ENCODE measurements around the gene FUT6.

DNA sequence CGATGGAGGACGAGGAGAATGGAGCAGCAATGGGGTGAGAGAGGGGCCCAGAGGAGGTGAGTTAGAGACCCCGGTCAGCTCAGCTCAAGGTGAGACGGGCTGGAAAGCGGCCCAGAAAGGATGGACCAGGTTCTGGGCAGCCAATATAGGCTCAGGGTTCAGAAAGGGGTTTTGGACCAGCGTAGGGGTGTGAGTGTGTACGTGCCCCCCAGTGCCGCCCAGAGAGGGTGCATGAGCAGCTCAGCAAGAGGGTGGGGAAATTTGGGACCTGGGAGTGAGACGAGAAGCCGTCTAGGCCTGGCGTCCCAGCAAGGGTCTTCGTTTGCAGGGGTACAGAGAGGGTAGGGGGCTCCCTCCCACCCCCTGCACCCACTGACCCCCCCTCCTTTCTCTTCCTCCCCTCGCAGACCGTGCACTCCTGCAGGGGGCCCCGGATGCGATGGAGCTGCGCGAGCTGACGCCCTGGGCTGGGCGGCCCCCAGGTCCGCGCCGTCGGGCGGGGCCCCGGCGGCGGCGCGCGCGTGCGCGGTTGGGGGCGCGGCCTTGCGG lies 12.1 kb downstream of the FUT6 start:
- TF ChIP-seq CTCF (IDR thresholded peaks at IDR 0.05) (no peak), POLR2A (IDR thresholded peaks at IDR 0.05) (no peak)

Data from esophagus squamous epithelium (tissue), 4 donors.